Hepatocyte (in vitro differentiated cells): ENCODE measurements around the gene FOXRED1.

Experiments
- CTCF ChIP-seq: fragments of 200-600 bp; sonication (generic); IDR thresholded peaks from 2 replicates; pipeline ENCODE4 v1.5.1; 2016; ENCODE audit warnings: antibody characterized with exemption, mild to moderate bottlenecking; ENCODE audit not compliant: poor library complexity
- EZH2 ChIP-seq: fragments of 200-600 bp; sonication (generic); IDR thresholded peaks from 2 replicates; pipeline ENCODE4 v1.6.1; 2016; ENCODE audit warnings: antibody characterized with exemption, mild to moderate bottlenecking, borderline replicate concordance
- EZH2phosphoT487 ChIP-seq: fragments of 200-600 bp; sonication (generic); IDR thresholded peaks from one replicate; pipeline ENCODE4 v1.6.1; 2018; ENCODE audit warnings: antibody characterized with exemption, mild to moderate bottlenecking, low read depth, moderate library complexity; ENCODE audit not compliant: unreplicated experiment, severe bottlenecking

GRCh38 chr11:126284829-126285228, 15.9 kb downstream of the FOXRED1 start:
- TF ChIP-seq CTCF (no peak), EZH2 (no peak), EZH2phosphoT487 (no peak)
